GM21619 (cell line): ENCODE results near the gene BICRAL.
A peak's percentile ranks its signal among the peaks of the same experiment; 100 is the strongest.

Source experiments
- ATAC-seq: cut with Tn5 transposase; IDR thresholded peaks from one replicate; pipeline ENCODE4 v1.9.1; 2021; ENCODE audit not compliant: unreplicated experiment

Gene BICRAL

DNA sequence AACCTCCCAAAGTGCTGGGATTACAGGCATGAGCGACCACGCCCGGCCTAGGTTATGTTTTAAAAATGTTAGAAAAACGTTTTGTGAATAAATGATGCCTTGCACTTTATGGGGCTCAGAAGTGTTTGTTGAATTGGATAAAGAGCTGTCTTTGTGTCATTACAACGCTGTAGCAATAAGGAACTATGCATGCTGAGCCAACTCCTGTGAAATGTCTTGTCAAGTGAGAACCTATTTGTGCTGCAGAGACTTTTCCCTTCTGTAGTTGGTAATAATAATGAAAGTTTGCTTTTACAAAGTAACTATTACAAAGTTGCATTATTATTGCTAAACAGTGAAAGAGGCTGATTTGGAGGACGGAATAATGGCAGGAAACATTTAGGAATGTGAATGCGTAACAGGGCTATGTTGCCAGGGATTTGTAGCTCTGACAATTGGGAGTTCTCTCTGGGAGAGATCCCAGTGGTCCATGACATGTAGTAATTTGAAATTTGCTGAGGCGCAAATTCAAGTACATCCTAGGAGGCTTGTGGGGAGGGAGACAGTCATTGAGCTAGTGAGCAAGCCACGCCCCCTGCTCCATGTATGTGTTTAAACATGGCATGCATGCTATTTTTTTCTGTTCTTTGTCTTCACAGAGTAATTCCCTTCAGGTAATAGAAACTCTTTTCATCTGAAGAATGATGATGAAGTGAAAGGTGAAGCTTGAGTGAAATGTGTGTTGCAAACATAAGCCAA is 16.8 kb upstream of the BICRAL start:
- ATAC-seq = no peak

DNA sequence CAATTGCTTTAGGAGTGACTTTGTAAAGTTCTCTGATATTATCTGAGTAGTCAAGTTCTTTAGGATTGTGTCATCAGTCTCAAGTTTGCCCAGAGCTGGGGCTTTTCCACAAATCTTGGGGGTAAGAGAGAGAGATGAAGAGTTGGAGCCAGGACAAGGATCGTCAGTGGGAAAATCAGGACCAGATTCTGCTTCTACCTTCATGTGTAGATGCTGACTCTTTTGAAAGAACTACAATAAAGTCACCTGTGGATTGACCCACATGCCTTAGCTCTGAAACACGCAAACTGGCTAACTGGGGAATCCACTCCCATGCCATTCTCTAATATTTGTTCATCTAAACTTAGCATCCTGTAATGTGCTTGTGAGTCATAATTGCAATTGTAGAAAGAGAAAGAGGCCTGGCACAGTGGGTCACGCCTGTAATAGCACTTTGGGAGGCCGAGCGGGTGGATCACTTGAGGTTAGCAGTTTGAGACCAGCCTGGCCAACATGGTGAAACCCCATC is 15.6 kb upstream of the BICRAL start:
- no peak for ATAC-seq

GRCh38 chr6:42769051-42769450 is 12.8 kb upstream of the BICRAL start:
- no peak for ATAC-seq

DNA sequence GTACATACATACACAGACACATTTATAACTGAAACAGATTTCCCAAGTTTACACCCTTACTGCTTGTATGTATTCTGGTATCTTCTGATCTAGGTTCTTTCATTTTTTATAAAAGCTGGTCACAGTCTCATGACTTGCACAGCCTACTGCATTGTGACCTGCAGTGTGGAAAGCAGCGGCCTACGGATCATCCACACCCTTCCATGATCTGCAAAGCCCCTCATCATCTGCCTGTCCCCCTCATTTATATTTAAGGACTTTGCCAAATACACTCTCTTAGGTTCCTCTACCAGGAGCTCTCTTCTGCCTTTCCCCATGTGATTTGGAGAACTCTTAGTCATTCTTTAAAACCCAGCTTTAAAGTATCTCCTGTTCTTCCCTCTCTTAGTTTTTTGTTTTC is 12.0 kb upstream of the BICRAL start:
- ATAC-seq = no peak

DNA sequence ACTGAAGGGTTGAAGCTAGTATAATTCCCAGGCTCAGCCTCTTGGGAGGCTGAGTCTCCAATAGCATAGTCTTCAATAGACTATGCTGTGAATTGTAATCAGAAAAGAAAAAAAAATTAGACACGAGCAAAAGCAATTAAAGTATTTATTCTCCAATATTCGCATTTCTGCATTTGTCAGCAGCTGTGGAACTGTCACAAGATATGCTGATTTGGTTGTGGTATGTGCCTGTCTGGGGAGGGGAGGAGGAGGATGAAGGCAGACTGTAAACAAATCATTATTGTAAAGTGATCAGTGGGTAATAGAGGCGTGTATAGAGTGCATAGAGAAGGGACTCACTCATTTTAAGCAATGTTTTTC is 10.1 kb upstream of the BICRAL start:
- ATAC-seq = no peak

GRCh38 chr6:42774201-42774600 is 7.7 kb upstream of the BICRAL start:
- no peak for ATAC-seq

DNA sequence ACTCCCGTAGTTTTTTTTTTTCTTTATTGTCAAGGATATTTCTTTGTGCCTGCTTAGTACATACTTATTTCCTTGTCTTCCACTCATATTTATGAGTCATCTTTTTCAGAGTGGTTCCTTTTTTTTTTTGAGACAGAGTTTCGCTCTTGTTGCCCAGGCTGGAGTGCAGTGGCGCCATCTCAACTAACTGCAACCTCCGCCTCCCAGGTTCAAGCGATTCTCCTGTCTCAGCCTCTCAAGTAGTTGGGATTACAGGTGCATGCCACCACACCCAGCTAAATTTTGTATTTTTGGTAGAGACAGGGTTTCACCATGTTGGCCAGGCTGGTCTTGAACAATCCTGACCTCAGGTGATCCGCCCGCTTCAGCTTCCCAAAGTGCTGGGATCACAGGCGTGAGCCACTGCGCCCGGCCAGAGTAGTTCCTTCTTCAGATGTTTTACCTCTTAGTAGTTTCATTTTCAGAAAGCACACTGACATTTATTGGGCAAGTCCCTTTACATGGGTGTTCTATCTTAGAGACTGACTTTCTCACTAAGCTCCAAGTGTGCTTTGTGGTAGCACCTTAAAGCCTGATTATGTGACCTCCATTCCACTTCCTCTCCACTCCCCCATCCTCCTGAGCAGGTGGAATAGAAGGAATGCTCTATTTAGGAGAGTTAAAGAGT is 6.9 kb upstream of the BICRAL start:
- ATAC-seq = peak; percentile 44

DNA sequence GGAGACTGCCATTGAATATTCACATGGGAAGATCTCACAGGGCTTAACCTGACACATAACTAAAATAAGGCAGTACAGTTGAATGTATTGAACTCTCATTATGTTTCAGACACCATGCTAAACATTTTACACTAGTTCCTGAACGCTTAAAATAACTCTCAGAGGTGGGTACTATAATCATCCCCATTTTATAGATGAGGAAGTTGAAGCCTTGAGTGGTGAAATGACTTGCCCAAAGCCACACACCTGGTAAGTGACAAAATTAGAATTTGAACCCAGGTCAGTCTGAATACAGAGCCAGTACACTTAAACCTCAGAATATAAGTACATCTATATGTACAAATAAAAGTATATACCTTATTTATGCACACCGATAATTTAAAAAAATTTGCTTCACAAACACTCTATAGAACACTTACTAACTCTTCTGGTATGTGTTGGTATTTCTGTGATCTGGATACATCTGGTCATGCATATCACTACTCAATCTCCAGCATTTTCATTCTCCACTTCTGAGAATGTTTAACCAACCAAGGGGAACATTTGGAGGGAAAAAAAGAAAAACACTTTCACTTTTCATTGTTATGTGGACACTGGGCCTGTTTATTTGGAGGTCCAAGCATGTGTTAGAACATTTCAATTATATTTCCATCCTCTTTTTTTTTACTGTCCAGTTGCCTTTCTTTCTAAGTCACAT is 4.6 kb upstream of the BICRAL start:
- peak; percentile 27 for ATAC-seq

DNA sequence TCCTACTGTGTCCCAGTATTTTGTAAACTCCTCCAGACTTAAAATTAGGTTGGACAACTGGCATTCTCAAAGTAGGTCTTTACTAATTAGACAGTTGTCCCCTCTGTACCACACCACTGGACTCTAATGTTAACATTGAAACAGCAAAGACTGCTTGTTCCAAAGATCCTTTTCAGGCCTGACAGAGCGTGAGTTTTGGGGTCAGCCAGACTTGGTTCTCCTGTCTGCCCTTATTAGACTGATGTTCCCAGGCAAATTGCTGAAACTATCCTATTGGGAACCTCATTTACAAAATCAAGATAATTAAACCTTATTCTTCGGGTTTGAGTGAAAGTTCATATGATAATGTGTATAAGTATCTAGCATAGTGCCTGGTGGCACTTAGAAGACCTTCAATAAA is 3.7 kb upstream of the BICRAL start:
- no peak for ATAC-seq

- ATAC-seq = no peak
Observed at GRCh38 chr6:42779521-42779920, 2.3 kb upstream of the BICRAL start.

DNA sequence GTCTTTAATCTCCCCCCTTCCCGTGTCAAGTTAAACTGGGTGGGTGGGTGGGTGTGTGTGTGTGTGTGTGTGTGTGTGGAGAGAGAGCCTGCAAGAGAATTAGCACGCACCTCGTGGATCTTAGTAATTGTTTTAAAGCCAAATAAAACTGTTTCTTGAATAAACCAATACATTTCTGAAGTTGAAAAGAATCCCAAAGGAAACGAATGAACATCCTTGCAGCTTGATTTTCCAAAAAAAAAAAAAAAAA is 381 bp upstream of the BICRAL start:
- no peak for ATAC-seq

GRCh38 chr6:42782689-42783176 is 881 bp downstream of the BICRAL start:
- ATAC-seq = peak; percentile 15

DNA sequence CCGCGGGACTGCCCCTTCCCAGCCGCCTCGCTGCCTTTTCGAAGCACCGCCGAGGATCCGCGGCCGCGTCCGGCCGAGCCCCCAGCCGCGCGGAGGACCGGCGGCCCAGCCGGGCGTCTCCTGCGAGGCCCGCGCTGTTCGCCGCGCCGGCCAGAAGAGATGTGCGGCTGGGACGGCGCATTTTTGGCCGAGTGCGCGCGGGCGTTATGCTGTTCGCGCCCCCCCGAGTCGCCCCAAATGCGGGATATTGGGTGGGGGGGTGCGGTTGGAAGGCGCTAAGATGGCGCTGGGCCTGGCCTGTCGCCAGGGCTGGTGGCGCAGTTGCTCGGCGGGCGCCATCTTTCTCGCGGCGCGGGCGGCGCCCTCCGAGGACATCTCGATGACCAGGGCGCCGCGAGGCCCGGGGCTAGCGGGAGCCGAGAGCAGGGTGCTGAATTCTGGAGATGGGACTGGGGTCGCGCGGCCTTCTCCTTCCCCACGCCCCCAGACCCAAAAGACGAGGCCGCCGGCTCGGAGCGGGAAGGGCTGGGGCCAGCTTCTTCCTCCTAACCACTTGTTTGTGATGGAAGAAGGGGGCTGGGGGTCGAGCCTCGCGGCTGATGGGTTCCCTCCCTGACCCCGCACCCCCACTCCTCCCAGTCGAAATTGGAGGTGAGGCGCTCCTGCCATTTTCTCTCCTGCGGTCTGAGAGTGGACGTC is 1.5 kb downstream of the BICRAL start:
- peak; percentile 40 for ATAC-seq

- no peak for ATAC-seq
Observed at GRCh38 chr6:42783876-42784642, 2.2 kb downstream of the BICRAL start.

- ATAC-seq = no peak
Observed at GRCh38 chr6:42784717-42785498, 3.1 kb downstream of the BICRAL start.

- no peak for ATAC-seq
Observed at GRCh38 chr6:42786525-42786985, 4.7 kb downstream of the BICRAL start.

DNA sequence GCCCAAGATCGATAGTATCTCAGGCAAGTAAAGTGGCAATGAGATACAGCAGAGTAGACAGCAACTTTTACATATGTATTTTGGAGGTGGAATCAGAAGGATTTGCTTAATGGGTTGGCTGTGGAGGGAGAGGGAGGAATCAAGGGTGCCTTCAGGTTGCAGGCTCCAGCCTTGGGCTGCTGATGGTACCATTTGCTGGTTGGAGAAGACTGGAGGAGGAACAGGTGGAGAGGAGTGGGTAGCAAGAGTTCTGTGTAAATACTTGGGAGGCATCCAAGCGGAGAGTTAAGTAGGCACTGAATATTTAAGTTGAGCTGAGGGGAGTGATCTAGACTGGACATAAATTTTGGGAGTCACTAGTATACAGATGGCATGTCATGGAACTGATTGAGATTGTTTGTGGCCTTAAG is 5.2 kb downstream of the BICRAL start:
- no peak for ATAC-seq

GRCh38 chr6:42788671-42789070 is 6.8 kb downstream of the BICRAL start:
- ATAC-seq = no peak

DNA sequence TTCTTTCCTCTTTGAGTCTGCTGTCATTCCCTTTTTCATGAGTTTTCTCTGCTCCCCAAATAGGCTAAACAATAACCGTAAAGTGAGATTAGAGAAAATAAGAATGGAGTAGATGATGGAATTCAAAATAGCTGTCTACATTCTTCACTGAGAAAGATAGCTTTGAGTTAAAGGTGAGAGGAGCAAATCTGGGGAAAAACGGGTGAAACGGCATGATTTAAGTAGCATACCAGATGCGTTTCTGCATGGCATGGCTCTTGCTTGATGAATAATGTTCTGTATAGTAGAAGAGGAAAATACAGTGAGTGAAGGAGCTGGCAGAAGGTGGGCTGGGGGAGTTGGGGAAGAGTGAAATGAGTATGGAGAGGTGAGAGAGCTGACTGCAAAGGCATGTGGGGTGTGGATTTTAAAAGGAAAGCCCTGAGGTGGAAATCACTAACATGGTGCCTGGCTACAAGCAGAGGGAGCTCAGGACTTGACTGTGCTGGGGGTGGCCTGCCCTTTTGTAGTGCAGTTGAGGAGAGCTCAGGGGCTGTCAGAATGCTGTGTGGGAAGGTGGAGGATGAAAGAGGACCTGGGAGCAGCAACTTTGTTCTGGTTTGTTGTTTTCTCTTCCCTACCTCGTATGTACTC is 8.8 kb downstream of the BICRAL start:
- ATAC-seq = no peak
